BJ (cell line): ENCODE data around the gene LATS2. TPM values are rescaled to one million over a fixed set of nuclear protein-coding genes. Genes with fewer than 3 reads are reported as not detected.
A peak's percentile ranks its signal among the peaks of the same experiment; 100 is the strongest.

Source experiments
- CTCF ChIA-PET: fragments of 350-600 bp; formaldehyde crosslinking; extraction: SDS; loops from one replicate; lab custom pipeline; 2021; ENCODE audit warnings: antibody characterized with exemption, inconsistent platforms; lab: Yijun Ruan, JAX
- POLR2A ChIA-PET: fragments of 300-600 bp; sonication (Branson Sonifier 250); formaldehyde crosslinking; extraction: SDS; loops from one replicate; lab custom pipeline; 2021; ENCODE audit warnings: antibody characterized with exemption; lab: Charles Lee
- DNase-seq: peaks from one replicate; pipeline ENCODE4 v3.0.0-alpha.2; 2011; ENCODE audit warnings: low read depth
- H3K27me3 ChIP-seq: 2 replicates; pipeline ENCODE4 v1.6.0; 2011; ENCODE audit warnings: low read length; ENCODE audit not compliant: control insufficient read depth, insufficient read depth
- H3K36me3 ChIP-seq: 2 replicates; pipeline ENCODE4 v1.5.1; 2011; ENCODE audit warnings: low read length; ENCODE audit not compliant: control insufficient read depth, insufficient read depth
- H3K4me3 ChIP-seq: 2 replicates; pipeline ENCODE4 v1.5.1; 2011; ENCODE audit warnings: low read depth, mild to moderate bottlenecking, control low read depth, low read length
- polyA plus RNA-seq: library from polyadenylated mRNA; depleted of rRNA; stranded (reverse); fragments of >200 nt; gene quantifications from 2 replicates; pipeline ENCODE4 v1.2.3, GENCODE V29; 2011
- TF ChIP-seq, protein P1 (sequence below): IDR thresholded peaks from 2 replicates; pipeline ENCODE4 v1.5.1; 2011; ENCODE audit warnings: low read depth, mild to moderate bottlenecking, control low read depth, inconsistent platforms, low read length, moderate library complexity; ENCODE audit not compliant: insufficient read depth

LATS2 gene
- polyA plus RNA-seq, 1 experiment: 20.0 TPM

GRCh38 chr13:21018220-21018619 lies 43.2 kb downstream of the LATS2 start:
- CTCF ChIA-PET: no interaction called here
- no peak overlapping the region for H3K4me3 ChIP-seq
- TF ChIP-seq, protein P1, sequence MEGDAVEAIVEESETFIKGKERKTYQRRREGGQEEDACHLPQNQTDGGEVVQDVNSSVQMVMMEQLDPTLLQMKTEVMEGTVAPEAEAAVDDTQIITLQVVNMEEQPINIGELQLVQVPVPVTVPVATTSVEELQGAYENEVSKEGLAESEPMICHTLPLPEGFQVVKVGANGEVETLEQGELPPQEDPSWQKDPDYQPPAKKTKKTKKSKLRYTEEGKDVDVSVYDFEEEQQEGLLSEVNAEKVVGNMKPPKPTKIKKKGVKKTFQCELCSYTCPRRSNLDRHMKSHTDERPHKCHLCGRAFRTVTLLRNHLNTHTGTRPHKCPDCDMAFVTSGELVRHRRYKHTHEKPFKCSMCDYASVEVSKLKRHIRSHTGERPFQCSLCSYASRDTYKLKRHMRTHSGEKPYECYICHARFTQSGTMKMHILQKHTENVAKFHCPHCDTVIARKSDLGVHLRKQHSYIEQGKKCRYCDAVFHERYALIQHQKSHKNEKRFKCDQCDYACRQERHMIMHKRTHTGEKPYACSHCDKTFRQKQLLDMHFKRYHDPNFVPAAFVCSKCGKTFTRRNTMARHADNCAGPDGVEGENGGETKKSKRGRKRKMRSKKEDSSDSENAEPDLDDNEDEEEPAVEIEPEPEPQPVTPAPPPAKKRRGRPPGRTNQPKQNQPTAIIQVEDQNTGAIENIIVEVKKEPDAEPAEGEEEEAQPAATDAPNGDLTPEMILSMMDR: no peak

GRCh38 chr13:21016487-21016886 lies 44.9 kb downstream of the LATS2 start:
- H3K4me3 ChIP-seq: no peak overlapping the region
- no peak for DNase-seq
- peaks cover 5% of the 10 kb centered on the region for H3K36me3 ChIP-seq
- ChIA-PET CTCF (interaction anchor here (0.5 kb wide), 1 partner anchor 147 kb away, joined by 3 read pairs; no protein-coding TSS in a partner anchor), POLR2A (interaction anchor here (1.0 kb wide), 1 partner anchor 19 kb away, joined by 6 read pairs; no protein-coding TSS in a partner anchor)
- no peaks in the 10 kb centered on the region for H3K27me3 ChIP-seq
- TF ChIP-seq, protein P1: no peak

More at GRCh38 chr13:21018220-21018619, 43.2 kb downstream of the LATS2 start:
- POLR2A ChIA-PET: no interaction called here
- no peak for DNase-seq
- Histone ChIP-seq H3K36me3 (peaks cover 3% of the 10 kb centered on the region), H3K27me3 (no peaks in the 10 kb centered on the region)

GRCh38 chr13:21015284-21015683 lies 46.1 kb downstream of the LATS2 start:
- TF ChIP-seq, protein P1: no peak
- ChIA-PET POLR2A (no interaction called here), CTCF (interaction anchor here (1.2 kb wide), 1 partner anchor 10 kb away, joined by 5 read pairs; no protein-coding TSS in a partner anchor)
- Histone ChIP-seq H3K36me3 (peaks cover 3% of the 10 kb centered on the region), H3K27me3 (no peaks in the 10 kb centered on the region), H3K4me3 (no peak overlapping the region)
- no peak for DNase-seq

- Histone ChIP-seq H3K4me3 (no peak overlapping the region), H3K36me3 (peaks cover 3% of the 10 kb centered on the region), H3K27me3 (no peaks in the 10 kb centered on the region)
- TF ChIP-seq, protein P1: no peak
- ChIA-PET POLR2A (interaction anchor here (1.1 kb wide), 1 partner anchor 8 kb away, joined by 3 read pairs; no protein-coding TSS in a partner anchor), CTCF (interaction anchor here (1.2 kb wide), 1 partner anchor 9 kb away, joined by 5 read pairs; no protein-coding TSS in a partner anchor)
- peak; percentile 62 for DNase-seq
Measured at GRCh38 chr13:21014502-21015170, 46.8 kb downstream of the LATS2 start.

DNA sequence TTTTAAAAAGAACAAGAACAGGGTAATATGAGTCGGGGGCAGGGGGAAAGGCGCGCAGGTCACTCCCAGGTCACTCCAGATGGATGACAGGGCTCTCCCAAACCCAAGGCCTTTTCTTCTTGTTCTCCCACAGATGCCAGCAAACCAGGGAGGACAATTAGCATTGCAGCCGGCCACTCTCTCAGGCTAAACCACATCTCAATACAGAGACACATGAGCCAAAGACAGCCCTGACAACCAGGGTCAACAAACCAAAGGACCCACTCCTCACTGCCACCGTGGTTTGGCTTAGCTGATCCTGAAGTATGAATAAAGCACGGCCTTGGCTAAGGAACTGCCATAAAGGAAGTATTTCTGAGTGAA lies 47.3 kb downstream of the LATS2 start:
- POLR2A ChIA-PET: interaction anchor here (1.1 kb wide), 1 partner anchor 8 kb away, joined by 3 read pairs; no protein-coding TSS in a partner anchor
- no peak overlapping the region for H3K4me3 ChIP-seq
- CTCF ChIA-PET: interaction anchor here (1.2 kb wide), 1 partner anchor 8 kb away, joined by 5 read pairs; no protein-coding TSS in a partner anchor
- H3K36me3 ChIP-seq: peaks cover 5% of the 10 kb centered on the region
- TF ChIP-seq, protein P1: no peak
- H3K27me3 ChIP-seq: no peaks in the 10 kb centered on the region
- DNase-seq: no peak
